HFF-Myc (cell line): Measurements from ENCODE around the gene DLG2.

Source experiments
- DNase-seq: peaks from one replicate; pipeline ENCODE4 v3.0.0-alpha.2; 2011; ENCODE audit warnings: low read depth; ENCODE audit errors: extremely low read depth
- H3K4me3 ChIP-seq: replicated peaks from 2 replicates; pipeline ENCODE4 v1.5.1; 2011; ENCODE audit warnings: low read depth, mild to moderate bottlenecking, control low read depth, low read length
- TF ChIP-seq, protein P1 (sequence below): IDR thresholded peaks from 2 replicates; pipeline ENCODE4 v1.5.1; 2012; ENCODE audit warnings: mild to moderate bottlenecking, low read depth, low read length, control low read depth; ENCODE audit errors: missing control alignments

The DLG2 gene

DNA sequence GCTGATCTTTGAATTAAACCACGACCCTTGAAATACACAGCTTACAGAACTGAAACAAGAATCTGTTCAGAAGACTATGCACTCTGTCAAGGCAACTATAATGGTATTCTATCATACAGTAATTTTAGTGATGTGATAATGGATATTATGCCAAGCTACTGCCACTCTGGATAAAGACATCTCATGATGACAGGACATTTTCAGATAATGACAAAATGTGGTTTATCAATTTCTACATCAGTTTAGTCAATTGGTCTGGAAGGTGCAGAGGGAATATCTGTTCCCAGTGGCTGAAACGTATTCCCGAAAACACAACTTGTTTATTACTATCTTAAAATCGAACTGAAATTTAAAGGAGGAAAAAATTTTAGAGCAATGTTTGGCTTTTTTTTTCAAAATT lies 1331.3 kb downstream of the DLG2 start:
- H3K4me3 ChIP-seq: no peak overlapping the region
- TF ChIP-seq, protein P1, sequence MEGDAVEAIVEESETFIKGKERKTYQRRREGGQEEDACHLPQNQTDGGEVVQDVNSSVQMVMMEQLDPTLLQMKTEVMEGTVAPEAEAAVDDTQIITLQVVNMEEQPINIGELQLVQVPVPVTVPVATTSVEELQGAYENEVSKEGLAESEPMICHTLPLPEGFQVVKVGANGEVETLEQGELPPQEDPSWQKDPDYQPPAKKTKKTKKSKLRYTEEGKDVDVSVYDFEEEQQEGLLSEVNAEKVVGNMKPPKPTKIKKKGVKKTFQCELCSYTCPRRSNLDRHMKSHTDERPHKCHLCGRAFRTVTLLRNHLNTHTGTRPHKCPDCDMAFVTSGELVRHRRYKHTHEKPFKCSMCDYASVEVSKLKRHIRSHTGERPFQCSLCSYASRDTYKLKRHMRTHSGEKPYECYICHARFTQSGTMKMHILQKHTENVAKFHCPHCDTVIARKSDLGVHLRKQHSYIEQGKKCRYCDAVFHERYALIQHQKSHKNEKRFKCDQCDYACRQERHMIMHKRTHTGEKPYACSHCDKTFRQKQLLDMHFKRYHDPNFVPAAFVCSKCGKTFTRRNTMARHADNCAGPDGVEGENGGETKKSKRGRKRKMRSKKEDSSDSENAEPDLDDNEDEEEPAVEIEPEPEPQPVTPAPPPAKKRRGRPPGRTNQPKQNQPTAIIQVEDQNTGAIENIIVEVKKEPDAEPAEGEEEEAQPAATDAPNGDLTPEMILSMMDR: no peak
- no peak for DNase-seq

DNA sequence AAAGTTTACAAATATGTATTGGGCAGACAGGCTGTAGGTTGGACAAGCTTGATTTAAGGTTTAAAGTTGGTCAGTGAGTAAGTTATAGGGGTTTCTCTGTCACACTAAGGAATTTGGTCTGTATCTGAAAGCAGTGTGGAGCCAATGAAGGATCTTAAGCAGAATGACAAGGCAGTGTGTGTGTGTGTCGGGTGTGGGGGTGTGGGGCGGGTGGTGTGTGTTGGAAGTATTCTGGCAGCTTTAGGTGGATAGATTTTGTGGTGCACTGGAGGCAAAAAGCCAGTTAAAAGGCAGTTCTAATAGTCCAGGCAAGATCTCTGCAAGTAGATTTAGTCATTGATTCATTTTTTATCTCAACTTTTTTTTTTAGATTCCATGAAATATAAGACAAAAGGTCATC lies 1334.2 kb downstream of the DLG2 start:
- H3K4me3 ChIP-seq: no peak overlapping the region
- TF ChIP-seq, protein P1: no peak
- no peak for DNase-seq

DNA sequence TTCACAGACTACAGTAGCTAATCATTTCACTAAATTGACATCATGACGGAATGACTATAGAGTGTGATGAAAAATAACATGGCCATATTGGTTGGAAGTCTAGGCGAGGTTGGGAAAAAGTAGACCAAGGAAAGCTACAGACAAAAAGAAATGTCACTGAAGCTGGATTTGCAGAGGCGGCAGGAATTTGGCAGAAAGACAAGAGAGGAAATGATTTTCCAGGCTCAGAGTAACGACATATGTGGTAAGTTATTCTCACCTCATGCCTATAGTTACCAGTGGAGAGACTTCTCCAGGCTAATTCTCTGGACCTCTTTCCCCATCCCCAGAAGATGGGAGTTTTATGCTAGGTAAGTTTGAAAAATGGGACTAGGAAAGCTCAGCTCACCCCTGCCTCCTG lies 1335.1 kb downstream of the DLG2 start:
- H3K4me3 ChIP-seq: no peak overlapping the region
- DNase-seq: no peak
- TF ChIP-seq, protein P1: no peak

DNA sequence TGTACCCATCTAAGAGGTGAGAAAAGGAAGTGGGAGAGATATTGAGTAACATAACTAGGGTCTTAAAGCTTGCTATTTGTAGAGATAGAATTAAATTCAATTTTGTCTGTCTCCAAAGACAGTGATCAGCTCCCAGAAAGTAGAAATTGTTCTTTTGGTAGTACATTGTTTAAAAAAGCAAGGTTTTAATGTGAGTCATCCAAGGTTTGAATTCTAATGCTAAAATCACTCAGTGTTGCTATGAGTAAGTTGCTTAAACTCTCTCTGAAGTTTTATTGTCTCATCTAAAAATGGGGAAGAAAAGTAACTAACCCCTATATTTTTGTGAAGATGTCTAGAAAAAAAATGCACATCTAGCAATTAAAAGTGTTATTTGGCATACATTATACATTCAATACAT lies 1336.5 kb downstream of the DLG2 start:
- TF ChIP-seq, protein P1: no peak
- no peak for DNase-seq
- H3K4me3 ChIP-seq: no peak overlapping the region

DNA sequence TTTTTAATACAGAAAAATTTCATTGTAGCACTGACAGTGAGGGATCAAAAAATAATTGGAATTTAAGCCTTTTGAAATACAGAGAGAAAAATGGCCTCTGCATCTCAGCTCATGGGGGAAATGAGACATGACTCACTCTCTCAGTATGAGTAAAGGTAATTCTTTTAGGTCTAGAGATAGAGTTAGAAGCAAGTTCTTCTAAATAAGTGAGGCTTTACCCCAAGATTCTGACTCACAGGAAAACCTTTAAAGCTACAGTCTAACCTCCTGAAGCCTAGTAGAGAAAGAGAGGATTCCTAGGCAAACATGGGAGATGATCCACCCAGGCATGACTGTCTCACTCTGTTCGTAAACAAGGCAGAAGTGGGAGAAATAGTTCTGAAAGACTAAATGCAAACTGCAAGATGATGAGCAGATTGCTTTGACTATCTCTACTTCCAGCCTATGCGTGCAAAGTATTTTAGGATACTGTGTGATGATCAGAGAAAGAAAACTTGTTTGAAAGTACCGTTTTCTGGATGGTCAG lies 1337.7 kb downstream of the DLG2 start:
- TF ChIP-seq, protein P1: no peak
- DNase-seq: no peak
- no peak overlapping the region for H3K4me3 ChIP-seq

DNA sequence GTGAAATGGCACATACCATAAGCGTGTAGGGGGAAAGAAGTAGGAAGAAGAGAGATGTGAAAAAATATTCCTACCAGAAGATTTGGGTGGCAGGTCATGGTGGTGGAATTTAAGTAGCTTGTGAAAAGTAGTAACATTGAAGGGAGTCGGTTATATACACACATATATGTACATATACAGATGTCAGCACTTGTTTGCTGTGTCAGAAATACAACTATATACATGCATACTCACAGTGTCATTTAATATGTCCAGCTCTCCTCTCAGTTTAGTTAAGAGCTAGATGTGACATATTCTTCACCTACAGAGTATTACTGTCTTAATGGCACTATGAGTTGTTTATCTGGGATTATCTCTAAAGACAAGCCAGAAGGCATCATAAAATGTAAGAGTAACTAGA lies 1353.6 kb downstream of the DLG2 start:
- DNase-seq: no peak
- H3K4me3 ChIP-seq: no peak overlapping the region
- TF ChIP-seq, protein P1: no peak

DNA sequence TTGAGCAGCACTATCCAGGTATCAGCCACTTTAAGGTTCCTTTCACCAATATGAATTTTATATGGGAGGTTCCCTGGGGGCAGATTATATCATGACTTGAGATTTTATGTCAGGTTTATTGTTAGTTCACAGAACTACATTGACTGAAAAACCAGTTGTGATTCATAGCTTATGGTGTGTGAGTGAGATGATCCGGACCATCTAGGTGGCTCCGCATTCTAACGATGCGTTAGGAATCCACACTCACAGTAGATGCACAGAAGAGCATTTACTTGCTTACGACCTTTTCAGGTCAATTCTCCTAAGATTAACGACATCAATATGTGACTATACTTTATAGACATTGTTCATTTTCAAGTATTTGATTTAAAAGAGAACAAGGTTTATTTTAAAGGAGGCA lies 1356.7 kb downstream of the DLG2 start:
- no peak for DNase-seq
- no peak overlapping the region for H3K4me3 ChIP-seq
- TF ChIP-seq, protein P1: no peak
